ENCODE data around the gene BTBD17.

DNA sequence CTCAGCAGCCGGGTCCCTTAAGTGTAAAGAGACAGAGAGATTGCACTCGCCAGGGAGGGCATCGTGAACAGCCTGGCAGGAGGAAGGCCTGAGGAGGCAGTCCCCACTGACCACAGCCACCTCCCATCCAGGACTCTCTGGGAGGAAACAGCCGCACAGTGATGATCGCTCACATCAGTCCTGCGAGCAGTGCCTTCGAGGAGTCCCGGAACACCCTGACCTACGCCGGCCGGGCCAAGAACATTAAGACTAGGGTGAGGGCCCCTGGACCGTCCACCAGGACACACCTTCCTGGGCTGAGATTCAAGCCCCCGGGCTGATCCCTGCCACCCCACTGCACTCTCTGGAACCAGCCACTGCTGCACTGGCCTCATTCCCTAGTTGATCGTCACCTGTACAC, 14.0 kb downstream of the BTBD17 start:
- TF ChIP-seq EZH2 (IDR thresholded peaks at IDR 0.05; ENCODE audit: insufficient read depth, low read length) = no peak
- TF ChIP-seq, protein P1, sequence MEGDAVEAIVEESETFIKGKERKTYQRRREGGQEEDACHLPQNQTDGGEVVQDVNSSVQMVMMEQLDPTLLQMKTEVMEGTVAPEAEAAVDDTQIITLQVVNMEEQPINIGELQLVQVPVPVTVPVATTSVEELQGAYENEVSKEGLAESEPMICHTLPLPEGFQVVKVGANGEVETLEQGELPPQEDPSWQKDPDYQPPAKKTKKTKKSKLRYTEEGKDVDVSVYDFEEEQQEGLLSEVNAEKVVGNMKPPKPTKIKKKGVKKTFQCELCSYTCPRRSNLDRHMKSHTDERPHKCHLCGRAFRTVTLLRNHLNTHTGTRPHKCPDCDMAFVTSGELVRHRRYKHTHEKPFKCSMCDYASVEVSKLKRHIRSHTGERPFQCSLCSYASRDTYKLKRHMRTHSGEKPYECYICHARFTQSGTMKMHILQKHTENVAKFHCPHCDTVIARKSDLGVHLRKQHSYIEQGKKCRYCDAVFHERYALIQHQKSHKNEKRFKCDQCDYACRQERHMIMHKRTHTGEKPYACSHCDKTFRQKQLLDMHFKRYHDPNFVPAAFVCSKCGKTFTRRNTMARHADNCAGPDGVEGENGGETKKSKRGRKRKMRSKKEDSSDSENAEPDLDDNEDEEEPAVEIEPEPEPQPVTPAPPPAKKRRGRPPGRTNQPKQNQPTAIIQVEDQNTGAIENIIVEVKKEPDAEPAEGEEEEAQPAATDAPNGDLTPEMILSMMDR (IDR thresholded peaks at IDR 0.05; ENCODE audit: insufficient read depth, low read depth, low read length) = no peak
